HFFc6 (cell line): ENCODE data around the gene RASSF1. TPM values are rescaled to one million over a fixed set of nuclear protein-coding genes. Genes with fewer than 3 reads are reported as not detected.
"Not testable (repeated sequence)": the region's sequence is repeated elsewhere in the genome, so short reads cannot be mapped to it uniquely, and the experiment has no call there.

Experiments used
- DNase-seq: peaks from one replicate; pipeline ENCODE4 v3.0.0-alpha.2; 2018
- H3K27ac Mint-ChIP-seq: 2 replicates; pipeline ENCODE4 v1.8.0; 2020; ENCODE audit warnings: mild to moderate bottlenecking, mixed read lengths
- H3K27me3 Mint-ChIP-seq: 2 replicates; pipeline ENCODE4 v1.8.0; 2021; ENCODE audit warnings: mild to moderate bottlenecking, moderate library complexity, mixed read lengths; ENCODE audit not compliant: insufficient read depth
- H3K36me3 Mint-ChIP-seq: 2 replicates; pipeline ENCODE4 v1.8.0; 2021; ENCODE audit warnings: low read depth, mixed read lengths
- H3K4me1 Mint-ChIP-seq: 2 replicates; pipeline ENCODE4 v1.8.0; 2020; ENCODE audit warnings: low read depth, mixed read lengths
- H3K4me3 Mint-ChIP-seq: 2 replicates; pipeline ENCODE4 v1.8.0; 2020; ENCODE audit warnings: mild to moderate bottlenecking, moderate library complexity, mixed read lengths
- H3K9me3 Mint-ChIP-seq: 2 replicates; pipeline ENCODE4 v1.8.0; 2020; ENCODE audit warnings: mild to moderate bottlenecking, mixed read lengths
- total RNA-seq, 6 experiments: library from RNA; stranded (reverse); fragmentation: NEBNext Ultra II Directional; extraction: Animal tissue kit (Norgen Biotek cat#: 25700); gene quantifications; 2 replicates in 1 of 6; 3 replicates in 5 of 6; pipeline ENCODE4 v1.2.3, GENCODE V29; 2021
- TF ChIP-seq, protein P1 (sequence below): fragments of 200-600 bp; sonication (generic); IDR thresholded peaks from 2 replicates; pipeline ENCODE4 v1.5.0; 2021; ENCODE audit warnings: antibody characterized with exemption, mild to moderate bottlenecking

The RASSF1 gene
- total RNA-seq, 6 experiments from 2014 or later = 30.9 to 37.0 (median 34.1) TPM

DNA sequence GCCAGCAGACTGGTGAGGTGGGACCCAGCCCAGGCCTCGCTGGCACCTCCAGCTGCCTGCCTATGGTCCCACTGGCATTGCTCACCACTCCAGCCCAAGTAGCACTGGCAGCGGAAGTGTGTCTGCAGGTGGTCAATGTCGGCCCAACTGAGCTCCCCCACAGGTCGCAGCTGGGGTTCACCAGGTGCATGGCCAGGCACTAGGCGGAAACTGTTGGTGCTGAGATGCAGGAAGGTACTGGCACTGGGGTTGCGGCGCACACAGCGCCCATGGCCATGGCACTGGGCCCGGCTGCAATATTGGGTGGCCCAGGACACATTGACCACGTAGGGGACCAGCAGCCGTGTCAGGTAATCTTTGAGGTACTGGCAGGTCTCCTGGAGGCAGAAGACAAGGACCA lies 22.5 kb downstream of the RASSF1 start:
- Mint-ChIP-seq H3K27me3 (peaks cover 2% of the 10 kb centered on the region), H3K9me3 (no peaks in the 10 kb centered on the region), H3K27ac (no peak overlapping the region), H3K4me1 (peaks cover 28% of the 10 kb centered on the region), H3K4me3 (no peak overlapping the region), H3K36me3 (peaks cover 12% of the 10 kb centered on the region)
- TF ChIP-seq, protein P1, sequence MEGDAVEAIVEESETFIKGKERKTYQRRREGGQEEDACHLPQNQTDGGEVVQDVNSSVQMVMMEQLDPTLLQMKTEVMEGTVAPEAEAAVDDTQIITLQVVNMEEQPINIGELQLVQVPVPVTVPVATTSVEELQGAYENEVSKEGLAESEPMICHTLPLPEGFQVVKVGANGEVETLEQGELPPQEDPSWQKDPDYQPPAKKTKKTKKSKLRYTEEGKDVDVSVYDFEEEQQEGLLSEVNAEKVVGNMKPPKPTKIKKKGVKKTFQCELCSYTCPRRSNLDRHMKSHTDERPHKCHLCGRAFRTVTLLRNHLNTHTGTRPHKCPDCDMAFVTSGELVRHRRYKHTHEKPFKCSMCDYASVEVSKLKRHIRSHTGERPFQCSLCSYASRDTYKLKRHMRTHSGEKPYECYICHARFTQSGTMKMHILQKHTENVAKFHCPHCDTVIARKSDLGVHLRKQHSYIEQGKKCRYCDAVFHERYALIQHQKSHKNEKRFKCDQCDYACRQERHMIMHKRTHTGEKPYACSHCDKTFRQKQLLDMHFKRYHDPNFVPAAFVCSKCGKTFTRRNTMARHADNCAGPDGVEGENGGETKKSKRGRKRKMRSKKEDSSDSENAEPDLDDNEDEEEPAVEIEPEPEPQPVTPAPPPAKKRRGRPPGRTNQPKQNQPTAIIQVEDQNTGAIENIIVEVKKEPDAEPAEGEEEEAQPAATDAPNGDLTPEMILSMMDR = no peak
- DNase-seq = no peak

DNA sequence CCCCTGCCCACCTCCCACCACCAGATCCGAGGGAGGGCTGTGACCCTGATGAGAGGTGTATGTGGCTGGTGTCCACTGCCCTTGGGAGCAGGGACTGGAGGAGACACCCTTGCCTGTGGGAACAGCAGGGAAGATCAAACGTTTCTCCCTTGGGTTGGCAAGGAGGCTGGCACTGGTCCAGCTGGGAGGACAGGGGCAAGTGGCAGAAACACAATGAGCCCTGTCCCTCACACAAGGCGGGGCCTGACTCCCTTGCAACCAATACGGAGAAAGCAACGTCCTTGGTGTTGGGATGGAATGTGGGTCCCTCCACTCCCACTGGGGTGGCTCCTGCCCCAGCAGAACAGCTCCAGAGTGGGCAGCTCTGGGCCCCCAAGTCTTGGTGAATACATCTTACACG lies 23.3 kb downstream of the RASSF1 start:
- TF ChIP-seq, protein P1 = no peak
- H3K4me3 Mint-ChIP-seq = no peak overlapping the region
- no peaks in the 10 kb centered on the region for H3K9me3 Mint-ChIP-seq
- peaks cover 12% of the 10 kb centered on the region for H3K36me3 Mint-ChIP-seq
- H3K4me1 Mint-ChIP-seq = peaks cover 28% of the 10 kb centered on the region
- peaks cover 2% of the 10 kb centered on the region for H3K27me3 Mint-ChIP-seq
- no peak overlapping the region for H3K27ac Mint-ChIP-seq
- DNase-seq = no peak

DNA sequence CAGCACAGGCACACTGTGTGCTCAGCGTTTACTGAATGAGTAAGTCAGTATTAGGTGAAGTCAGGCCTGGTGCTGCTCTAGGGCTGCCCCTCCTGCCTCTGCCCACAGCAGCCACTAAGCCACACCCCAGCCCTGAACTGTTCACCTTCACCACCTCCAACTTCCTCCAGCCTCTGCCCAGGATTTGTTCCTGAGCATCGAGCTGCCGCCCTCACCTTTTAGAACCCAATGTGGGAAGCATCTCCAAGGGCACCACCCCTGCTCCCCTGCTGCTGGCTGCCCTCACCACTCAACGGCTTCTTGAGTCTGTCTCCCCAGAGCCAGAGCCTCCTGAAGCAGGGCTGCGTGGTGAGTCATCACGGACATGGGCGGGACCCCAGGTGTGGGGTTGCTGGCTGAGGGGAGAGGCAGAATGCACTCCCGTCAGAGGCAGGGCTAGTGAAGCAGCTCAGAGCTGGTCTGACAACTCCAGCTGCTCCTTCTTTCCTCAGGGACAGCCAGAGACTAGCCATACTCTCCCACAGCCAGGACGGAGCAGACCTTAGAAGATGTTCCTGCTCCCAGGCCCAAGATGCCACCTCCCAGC lies 23.9 kb downstream of the RASSF1 start:
- H3K9me3 Mint-ChIP-seq = no peaks in the 10 kb centered on the region
- peaks cover 12% of the 10 kb centered on the region for H3K36me3 Mint-ChIP-seq
- no peak overlapping the region; the same call in 1 of the 2 replicates for H3K27ac Mint-ChIP-seq
- peaks cover 2% of the 10 kb centered on the region for H3K27me3 Mint-ChIP-seq
- DNase-seq = no peak
- no peak overlapping the region for H3K4me3 Mint-ChIP-seq
- TF ChIP-seq, protein P1 = no peak
- H3K4me1 Mint-ChIP-seq = peaks cover 28% of the 10 kb centered on the region

DNA sequence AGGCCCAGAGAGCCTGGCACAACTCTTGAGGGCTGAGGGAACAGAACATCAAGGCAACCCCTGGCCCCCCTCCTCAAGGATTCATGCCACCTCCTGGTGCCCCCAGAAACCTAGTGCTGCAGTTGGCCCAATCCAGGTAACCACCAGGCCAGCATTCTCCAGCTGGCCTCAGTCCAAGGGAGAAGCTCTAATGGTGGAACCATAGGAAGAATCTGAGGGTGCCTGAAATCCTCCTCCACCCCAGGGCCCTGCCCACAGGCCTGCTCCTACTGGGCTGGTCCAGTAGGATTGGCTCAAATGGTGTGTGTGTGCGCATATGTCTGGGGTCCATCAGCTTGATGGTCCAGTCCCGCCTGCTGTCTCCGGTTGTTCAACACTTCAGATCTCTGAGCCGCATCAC lies 25.8 kb downstream of the RASSF1 start:
- H3K4me3 Mint-ChIP-seq = no peak overlapping the region
- no peak for DNase-seq
- peaks cover 12% of the 10 kb centered on the region for H3K36me3 Mint-ChIP-seq
- no peak overlapping the region for H3K27ac Mint-ChIP-seq
- TF ChIP-seq, protein P1 = no peak
- H3K4me1 Mint-ChIP-seq = peaks cover 20% of the 10 kb centered on the region
- H3K27me3 Mint-ChIP-seq = no peaks in the 10 kb centered on the region; the same call in 1 of the 2 replicates
- 0 out of 2 replicates have a peak, but pooled peaks cover 2% of the 10 kb centered on the region for H3K9me3 Mint-ChIP-seq

DNA sequence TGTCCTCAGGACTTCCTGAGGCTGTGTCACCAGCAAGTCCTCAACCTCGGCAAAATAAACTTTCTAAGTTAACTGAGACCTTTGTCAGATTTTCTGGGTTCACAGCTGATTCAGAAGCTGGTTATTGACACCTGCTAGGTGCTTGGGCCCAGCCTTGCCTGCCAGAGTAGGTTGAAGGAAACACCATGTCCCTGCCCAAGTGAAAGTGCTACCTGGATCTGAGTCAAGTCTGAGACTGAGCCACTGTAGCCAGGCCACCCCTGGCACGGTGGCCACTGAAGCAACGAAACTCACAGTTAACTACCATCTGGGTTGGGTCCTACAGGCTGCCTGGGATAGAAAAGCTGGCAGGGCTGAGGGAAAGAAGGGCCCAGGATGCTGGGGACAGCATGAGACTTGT lies 26.3 kb downstream of the RASSF1 start:
- no peak for DNase-seq
- TF ChIP-seq, protein P1 = no peak
- Mint-ChIP-seq H3K27me3 (no peaks in the 10 kb centered on the region; the same call in 1 of the 2 replicates), H3K4me1 (peaks cover 18% of the 10 kb centered on the region), H3K27ac (no peak overlapping the region; the same call in 1 of the 2 replicates), H3K4me3 (no peak overlapping the region), H3K9me3 (0 out of 2 replicates have a peak, but pooled peaks cover 5% of the 10 kb centered on the region), H3K36me3 (peaks cover 12% of the 10 kb centered on the region)

DNA sequence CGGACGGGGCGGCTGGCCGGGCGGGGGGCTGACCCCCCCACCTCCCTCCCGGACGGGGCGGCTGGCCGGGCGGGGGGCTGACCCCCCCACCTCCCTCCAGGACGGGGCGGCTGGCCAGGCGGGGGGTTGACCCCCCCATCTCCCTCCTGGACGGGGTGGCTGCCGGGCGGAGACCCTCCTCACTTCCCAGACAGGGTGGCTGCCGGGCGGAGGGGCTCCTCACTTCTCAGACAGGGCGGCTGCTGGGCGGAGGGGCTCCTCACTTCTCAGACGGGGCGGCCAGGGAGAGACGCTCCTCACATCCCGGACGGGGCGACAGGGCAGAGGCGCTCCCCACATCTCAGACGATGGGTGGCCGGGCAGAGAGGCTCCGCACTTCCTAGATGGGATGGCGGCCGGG lies 28.6 kb downstream of the RASSF1 start:
- not testable (repeated sequence) for DNase-seq, H3K9me3 Mint-ChIP-seq, H3K4me3 Mint-ChIP-seq, H3K27me3 Mint-ChIP-seq, H3K27ac Mint-ChIP-seq
- Mint-ChIP-seq H3K36me3 (peaks cover 12% of the 10 kb centered on the region), H3K4me1 (peaks cover 15% of the 10 kb centered on the region)
